PC-3 (cell line): Measurements from ENCODE around the gene ESRRB. TPM values are rescaled to one million over a fixed set of nuclear protein-coding genes. Genes with fewer than 3 reads are reported as not detected.

Source experiments
- ATAC-seq: fragments of 200-7000 bp; cut with Tn5 transposase; 2 replicates; pipeline ENCODE4 v1.9.1; 2020; ENCODE audit warnings: mild to moderate bottlenecking, moderate library complexity
- BruUV-seq: library from RNA; stranded (reverse); fragments of 400-500 nt; replicated peaks from 2 replicates; lab custom pipeline; 2021; lab: Mats Ljungman, UMichigan
- CTCF ChIA-PET: fragments of 300-600 bp; sonication (Branson Sonifier 250); formaldehyde crosslinking; loops from one replicate; lab custom pipeline; 2022; ENCODE audit warnings: antibody characterized with exemption; lab: Charles Lee
- POLR2A ChIA-PET: fragments of 300-600 bp; sonication (Branson Sonifier 250); formaldehyde crosslinking; loops from one replicate; lab custom pipeline; 2022; ENCODE audit warnings: antibody characterized with exemption; ENCODE audit not compliant: unreplicated experiment; lab: Charles Lee
- DNase-seq: peaks from one replicate; pipeline ENCODE4 v3.0.0-alpha.2; 2015
- H2AFZ ChIP-seq: fragments of 300-600 bp; sonication (generic); 2 replicates; pipeline ENCODE4 v1.6.0; 2016; ENCODE audit warnings: antibody characterized with exemption, low read length
- H3F3A ChIP-seq: fragments of 300-600 bp; sonication (generic); one replicate; pipeline ENCODE4 v1.6.0; 2017; ENCODE audit warnings: antibody characterized with exemption, low read length, control low read depth, mild to moderate bottlenecking; ENCODE audit not compliant: unreplicated experiment
- H3K27ac ChIP-seq: fragments of 300-600 bp; sonication (generic); 2 replicates; pipeline ENCODE4 v1.5.1; 2016; ENCODE audit warnings: mild to moderate bottlenecking, low read length
- H3K27me3 ChIP-seq: fragments of 300-600 bp; sonication (generic); 2 replicates; pipeline ENCODE4 v1.6.1; 2016; ENCODE audit warnings: low read length, mixed read lengths
- H3K36me3 ChIP-seq: fragments of 300-600 bp; sonication (generic); 2 replicates; pipeline ENCODE4 v1.6.1; 2016; ENCODE audit warnings: low read depth, mixed run types, low read length, mixed read lengths
- H3K4me1 ChIP-seq: fragments of 300-600 bp; sonication (generic); 2 replicates; pipeline ENCODE4 v1.5.1; 2016; ENCODE audit warnings: low read length; ENCODE audit not compliant: insufficient read depth
- H3K4me2 ChIP-seq: fragments of 300-600 bp; sonication (generic); 2 replicates; pipeline ENCODE4 v1.6.0; 2016; ENCODE audit warnings: low read length
- H3K4me3 ChIP-seq: fragments of 300-600 bp; sonication (generic); 2 replicates; pipeline ENCODE4 v1.5.1; 2016; ENCODE audit warnings: mild to moderate bottlenecking, low read length, mixed read lengths
- H3K79me2 ChIP-seq: fragments of 300-600 bp; sonication (generic); 2 replicates; pipeline ENCODE4 v1.6.1; 2017; ENCODE audit warnings: low read length, mixed read lengths
- H3K9ac ChIP-seq: fragments of 300-600 bp; sonication (generic); 2 replicates; pipeline ENCODE4 v1.6.0; 2016; ENCODE audit warnings: mild to moderate bottlenecking, low read length
- H3K9me2 ChIP-seq: fragments of 300-600 bp; sonication (generic); replicated peaks from 2 replicates; pipeline ENCODE4 v1.6.1; 2016; ENCODE audit warnings: mixed run types, low read length, mixed read lengths
- H3K9me3 ChIP-seq: fragments of 300-600 bp; sonication (generic); 2 replicates; pipeline ENCODE4 v1.6.1; 2016; ENCODE audit warnings: low read length, mixed read lengths
- H4K20me1 ChIP-seq: fragments of 300-600 bp; sonication (generic); 2 replicates; pipeline ENCODE4 v1.6.1; 2016; ENCODE audit warnings: low read length, mixed read lengths
- EZH2 ChIP-seq: fragments of 300-600 bp; sonication (generic); IDR thresholded peaks from one replicate; pipeline ENCODE4 v1.6.1; 2017; ENCODE audit warnings: antibody characterized with exemption, mild to moderate bottlenecking, low read length; ENCODE audit not compliant: unreplicated experiment
- EZH2phosphoT487 ChIP-seq: fragments of 300-600 bp; sonication (generic); IDR thresholded peaks from 2 replicates; pipeline ENCODE4 v1.6.1; 2018; ENCODE audit warnings: mild to moderate bottlenecking, antibody characterized with exemption, low read length, borderline replicate concordance
- intact Hi-C: fragments of 100-400 bp; cut with micrococcal nuclease; formaldehyde crosslinking; loops from 2 replicates; pipeline ENCODE4 v1.9.0; 2023
- total RNA-seq: library from RNA; depleted of rRNA; stranded (reverse); fragments of >200 nt; gene quantifications from 2 replicates; pipeline ENCODE4 v1.2.3, GENCODE V29; 2014
- TF ChIP-seq, protein P1 (sequence below): fragments of 300-600 bp; sonication (generic); conservative IDR thresholded peaks from 2 replicates; pipeline ENCODE4 v1.5.1; 2017; ENCODE audit warnings: antibody characterized with exemption, low read depth, mild to moderate bottlenecking, low read length

The ESRRB gene
- total RNA-seq, 1 experiment from 2014 or later: not detected

DNA sequence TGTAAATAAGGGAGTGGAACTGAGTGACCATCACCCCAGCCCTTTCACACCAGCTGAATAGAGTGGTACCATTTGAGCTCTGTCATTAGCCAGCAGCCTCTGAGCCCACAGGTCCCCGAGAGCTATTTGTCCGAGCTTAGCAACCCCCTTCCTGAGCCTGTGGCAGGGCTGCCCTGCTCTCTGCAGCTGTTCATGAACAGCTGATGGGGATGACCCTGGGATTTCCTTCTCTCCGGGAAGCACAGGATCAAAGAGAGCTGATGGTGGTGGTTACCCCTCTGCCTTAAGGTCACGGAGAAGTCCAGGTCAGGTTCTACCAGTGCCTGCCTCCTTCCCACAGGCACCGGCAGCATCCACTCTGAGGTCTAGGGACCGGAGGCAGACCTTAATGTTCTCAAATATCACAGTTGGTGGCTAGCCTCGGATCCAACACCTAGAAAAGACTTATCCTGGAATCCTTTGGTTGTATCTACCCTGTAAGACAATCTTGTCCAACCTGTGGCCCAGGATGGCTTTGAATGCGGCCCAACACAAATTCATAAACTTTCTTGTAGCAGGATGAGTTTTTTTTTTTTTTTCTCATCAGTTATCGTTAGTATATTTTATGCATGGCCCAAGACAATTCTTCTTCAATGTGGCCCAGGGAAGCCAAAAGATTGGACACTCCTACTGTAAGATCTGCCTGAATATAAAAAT is 81.1 kb downstream of the ESRRB start:
- H2AFZ ChIP-seq: no peak overlapping the region
- DNase-seq (no peak), ATAC-seq (no peak)
- no peaks in the 10 kb centered on the region for H3K36me3 ChIP-seq
- H3K9ac ChIP-seq: no peak overlapping the region
- no peaks in the 10 kb centered on the region for H3K9me3 ChIP-seq
- no peaks in the 10 kb centered on the region for H3K4me1 ChIP-seq
- H3K9me2 ChIP-seq: no peaks in the 10 kb centered on the region
- H3F3A ChIP-seq: no peaks in the 10 kb centered on the region
- no peaks in the 10 kb centered on the region for H4K20me1 ChIP-seq
- H3K4me3 ChIP-seq: no peak overlapping the region
- CTCF ChIA-PET: no interaction called here
- POLR2A ChIA-PET: no interaction called here
- no peak overlapping the region for H3K27ac ChIP-seq
- H3K4me2 ChIP-seq: no peak overlapping the region
- no peak for TF ChIP-seq EZH2phosphoT487
- no peak for TF ChIP-seq EZH2
- TF ChIP-seq, protein P1, sequence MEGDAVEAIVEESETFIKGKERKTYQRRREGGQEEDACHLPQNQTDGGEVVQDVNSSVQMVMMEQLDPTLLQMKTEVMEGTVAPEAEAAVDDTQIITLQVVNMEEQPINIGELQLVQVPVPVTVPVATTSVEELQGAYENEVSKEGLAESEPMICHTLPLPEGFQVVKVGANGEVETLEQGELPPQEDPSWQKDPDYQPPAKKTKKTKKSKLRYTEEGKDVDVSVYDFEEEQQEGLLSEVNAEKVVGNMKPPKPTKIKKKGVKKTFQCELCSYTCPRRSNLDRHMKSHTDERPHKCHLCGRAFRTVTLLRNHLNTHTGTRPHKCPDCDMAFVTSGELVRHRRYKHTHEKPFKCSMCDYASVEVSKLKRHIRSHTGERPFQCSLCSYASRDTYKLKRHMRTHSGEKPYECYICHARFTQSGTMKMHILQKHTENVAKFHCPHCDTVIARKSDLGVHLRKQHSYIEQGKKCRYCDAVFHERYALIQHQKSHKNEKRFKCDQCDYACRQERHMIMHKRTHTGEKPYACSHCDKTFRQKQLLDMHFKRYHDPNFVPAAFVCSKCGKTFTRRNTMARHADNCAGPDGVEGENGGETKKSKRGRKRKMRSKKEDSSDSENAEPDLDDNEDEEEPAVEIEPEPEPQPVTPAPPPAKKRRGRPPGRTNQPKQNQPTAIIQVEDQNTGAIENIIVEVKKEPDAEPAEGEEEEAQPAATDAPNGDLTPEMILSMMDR: no peak
- intact Hi-C loops: no loop called here
- H3K79me2 ChIP-seq: no peaks in the 10 kb centered on the region
- peaks cover 36% of the 10 kb centered on the region for H3K27me3 ChIP-seq
- no TSS peak for BruUV-seq

DNA sequence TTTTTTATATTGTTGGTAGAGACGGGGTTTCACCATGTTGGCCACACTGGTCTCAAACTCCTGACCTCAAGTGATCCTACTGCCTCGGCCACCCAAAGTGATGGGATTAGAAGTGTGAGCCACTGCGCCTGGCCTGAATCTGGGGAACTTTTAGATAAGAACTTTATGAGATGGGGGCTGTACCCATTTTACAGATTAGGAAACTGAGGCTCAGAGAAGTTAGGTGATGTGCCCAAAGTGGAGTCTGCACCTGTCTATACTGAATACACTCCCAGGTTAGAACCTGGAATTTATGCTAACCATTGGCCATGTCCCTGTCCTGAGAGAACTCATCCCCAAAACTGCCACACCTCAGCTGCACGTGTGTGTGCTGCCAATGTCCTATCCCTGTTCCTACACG is 81.9 kb downstream of the ESRRB start:
- BruUV-seq: no TSS peak
- Histone ChIP-seq H3K9me2 (no peaks in the 10 kb centered on the region), H3K79me2 (no peaks in the 10 kb centered on the region), H3F3A (no peaks in the 10 kb centered on the region), H3K36me3 (no peaks in the 10 kb centered on the region), H3K4me3 (no peak overlapping the region), H3K4me2 (no peak overlapping the region), H3K27me3 (peaks cover 32% of the 10 kb centered on the region), H3K9me3 (no peaks in the 10 kb centered on the region), H2AFZ (no peak overlapping the region), H3K9ac (no peak overlapping the region), H4K20me1 (no peaks in the 10 kb centered on the region), H3K27ac (no peak overlapping the region), H3K4me1 (no peaks in the 10 kb centered on the region)
- POLR2A ChIA-PET: no interaction called here
- no peak for ATAC-seq
- intact Hi-C loops: no loop called here
- DNase-seq: no peak
- no peak for TF ChIP-seq EZH2
- no peak for TF ChIP-seq EZH2phosphoT487
- TF ChIP-seq, protein P1: no peak
- CTCF ChIA-PET: no interaction called here

DNA sequence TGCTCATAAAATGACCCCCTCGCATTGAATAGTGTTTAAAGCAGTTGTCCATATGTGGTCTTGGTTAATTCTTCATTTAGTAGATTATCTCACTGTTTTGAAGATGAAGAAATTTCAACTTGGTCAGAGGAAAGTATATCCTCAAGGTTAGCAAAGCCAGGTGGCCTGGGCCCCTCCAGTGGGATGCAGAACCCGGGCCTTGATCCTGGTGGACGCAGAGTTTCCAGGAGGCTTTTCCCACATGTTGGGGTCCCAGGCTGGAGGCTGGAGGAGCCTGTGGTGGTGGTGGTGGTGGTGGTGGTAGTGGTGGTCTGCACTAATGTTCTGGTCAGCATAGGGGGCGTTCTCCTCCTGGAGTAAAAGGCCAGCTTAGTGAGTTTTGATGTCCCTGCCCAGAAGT is 85.9 kb downstream of the ESRRB start:
- CTCF ChIA-PET: no interaction called here
- TF ChIP-seq, protein P1: no peak
- TF ChIP-seq EZH2phosphoT487 (no peak), EZH2 (no peak)
- no peak for ATAC-seq

More for the DNA sequence above, 85.9 kb downstream of the ESRRB start:
- no peak overlapping the region for H2AFZ ChIP-seq
- no peaks in the 10 kb centered on the region for H4K20me1 ChIP-seq
- no peaks in the 10 kb centered on the region for H3F3A ChIP-seq
- DNase-seq: no peak
- H3K27me3 ChIP-seq: peaks cover 24% of the 10 kb centered on the region
- POLR2A ChIA-PET: no interaction called here
- H3K79me2 ChIP-seq: no peaks in the 10 kb centered on the region
- H3K9ac ChIP-seq: no peak overlapping the region
- H3K4me2 ChIP-seq: no peak overlapping the region
- H3K4me3 ChIP-seq: no peak overlapping the region
- H3K27ac ChIP-seq: no peak overlapping the region
- H3K36me3 ChIP-seq: no peaks in the 10 kb centered on the region
- no peaks in the 10 kb centered on the region for H3K4me1 ChIP-seq
- H3K9me3 ChIP-seq: no peaks in the 10 kb centered on the region
- intact Hi-C loops: no loop called here
- no TSS peak for BruUV-seq
- H3K9me2 ChIP-seq: no peaks in the 10 kb centered on the region
